ENCODE measurements around the gene CST4.
"Not testable (repeated sequence)": the region's sequence is repeated elsewhere in the genome, so short reads cannot be mapped to it uniquely, and the experiment has no call there.

Gene CST4, protein sequence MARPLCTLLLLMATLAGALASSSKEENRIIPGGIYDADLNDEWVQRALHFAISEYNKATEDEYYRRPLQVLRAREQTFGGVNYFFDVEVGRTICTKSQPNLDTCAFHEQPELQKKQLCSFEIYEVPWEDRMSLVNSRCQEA

DNA sequence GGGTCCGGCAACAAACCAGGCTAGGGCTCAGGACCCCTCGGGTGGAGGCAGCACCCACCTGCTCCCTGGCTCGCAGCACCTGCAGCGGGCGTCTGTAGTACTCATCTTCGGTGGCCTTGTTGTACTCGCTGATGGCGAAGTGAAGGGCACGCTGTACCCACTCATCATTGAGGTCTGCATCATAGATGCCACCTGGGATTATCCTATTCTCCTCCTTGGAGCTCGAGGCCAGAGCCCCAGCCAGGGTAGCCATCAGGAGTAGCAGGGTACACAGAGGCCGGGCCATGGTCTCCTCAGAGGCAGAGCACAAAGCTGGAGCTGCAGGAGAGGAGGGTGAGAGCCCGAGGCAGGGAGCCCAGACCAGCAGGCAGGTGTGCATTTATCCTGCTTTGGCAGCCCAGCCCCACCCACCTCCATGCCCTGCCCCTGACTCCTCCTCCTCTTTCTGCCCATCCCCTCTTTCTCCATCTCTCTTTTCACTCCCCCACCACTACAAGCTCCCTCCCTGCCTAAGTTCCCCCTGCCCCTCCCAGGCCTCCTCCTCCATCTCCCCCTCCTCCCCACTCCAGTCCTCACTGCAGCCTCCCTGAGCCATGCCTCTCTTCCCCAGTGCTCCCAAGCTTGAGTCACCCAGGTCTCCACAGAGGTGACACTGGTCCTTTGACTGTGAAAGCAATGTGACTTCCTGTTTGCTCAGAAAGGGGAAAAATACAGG lies at the start of gene CST4:
CST4 (minus strand) TSS at position 355 of the 715 bp plus-strand sequence; CDS start at position 286, 69 bp downstream.
- DNase-seq = not testable (repeated sequence)

- not testable (repeated sequence) for DNase-seq
Measured at GRCh38 chr20:23735391-23735790, 46.6 kb upstream of the CST4 start.

- DNase-seq = not testable (repeated sequence)
Measured at GRCh38 chr20:23734949-23735348, 46.1 kb upstream of the CST4 start.

DNA sequence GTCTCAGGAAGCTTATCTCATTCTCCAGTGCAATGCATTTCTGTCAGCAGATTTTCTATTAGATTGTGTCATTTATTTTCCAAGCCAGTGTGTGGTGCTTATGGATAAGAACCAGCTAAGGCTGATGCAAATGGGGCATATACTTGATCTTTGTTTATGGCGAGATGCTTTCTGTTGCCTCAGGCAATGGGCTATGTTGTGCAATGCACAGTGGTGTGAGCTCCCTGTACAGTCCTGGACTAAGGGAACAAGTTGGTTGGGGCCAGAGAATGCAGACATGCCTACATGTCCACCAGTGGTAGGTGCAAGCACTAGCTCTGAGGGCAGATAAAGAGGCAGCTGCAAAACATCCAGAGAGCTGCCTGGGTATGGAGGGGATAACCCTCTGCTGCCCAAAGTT lies 45.6 kb upstream of the CST4 start:
- DNase-seq = not testable (repeated sequence)

DNA sequence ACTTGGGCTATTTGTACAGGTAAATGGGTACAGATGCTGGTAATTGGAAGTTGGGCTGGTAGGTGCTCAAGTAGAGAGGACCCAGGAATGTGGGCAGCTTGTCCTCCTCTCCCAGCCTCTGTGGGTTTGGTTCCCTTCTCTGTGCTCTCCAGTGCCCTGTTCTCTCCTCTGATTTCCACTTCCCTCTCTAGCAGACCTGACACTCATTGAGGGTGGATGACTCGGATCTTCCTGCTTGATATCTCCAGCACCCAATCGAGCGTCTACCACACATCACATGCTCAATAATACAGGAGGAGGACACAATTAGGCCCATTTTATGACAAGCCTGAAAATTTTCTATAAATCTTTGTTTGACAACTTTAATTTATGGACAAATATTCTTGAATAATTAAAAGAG lies 38.2 kb upstream of the CST4 start:
- DNase-seq = no peak

- DNase-seq = no peak
Measured at GRCh38 chr20:23725102-23725501, 36.3 kb upstream of the CST4 start.

DNA sequence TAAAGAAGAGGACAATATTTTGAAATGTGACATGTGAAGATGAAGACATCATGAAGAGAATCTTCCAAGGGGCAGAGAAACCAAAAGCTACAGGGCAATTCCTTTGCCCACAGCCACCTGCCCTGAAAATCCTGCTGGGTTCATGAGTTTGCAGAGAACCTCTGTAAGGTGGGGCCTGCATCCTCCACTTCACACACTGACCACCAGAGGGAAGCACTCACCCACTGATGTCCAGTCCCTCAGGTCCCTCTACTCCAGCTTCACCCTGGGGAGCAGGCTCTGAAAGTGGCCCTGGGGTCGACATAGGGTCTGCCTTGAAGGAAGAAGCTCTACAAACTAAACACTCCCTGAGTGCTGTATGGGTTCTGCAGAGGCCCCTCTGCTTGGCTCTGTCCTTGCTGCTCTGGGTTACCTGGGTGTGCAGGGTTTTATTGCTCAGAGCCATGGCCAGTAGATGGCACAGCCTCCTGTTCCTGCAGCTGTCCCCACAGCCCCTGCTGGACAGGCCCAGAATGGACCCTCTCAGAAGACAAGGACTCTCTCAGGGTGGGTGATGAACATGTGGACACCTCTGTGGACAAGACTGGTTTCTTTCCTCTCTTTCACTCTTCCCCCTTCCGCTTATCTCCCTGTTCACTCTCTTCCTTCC lies 34.9 kb upstream of the CST4 start:
- peak in 1 of 2 experiments; percentile 7 for DNase-seq

DNA sequence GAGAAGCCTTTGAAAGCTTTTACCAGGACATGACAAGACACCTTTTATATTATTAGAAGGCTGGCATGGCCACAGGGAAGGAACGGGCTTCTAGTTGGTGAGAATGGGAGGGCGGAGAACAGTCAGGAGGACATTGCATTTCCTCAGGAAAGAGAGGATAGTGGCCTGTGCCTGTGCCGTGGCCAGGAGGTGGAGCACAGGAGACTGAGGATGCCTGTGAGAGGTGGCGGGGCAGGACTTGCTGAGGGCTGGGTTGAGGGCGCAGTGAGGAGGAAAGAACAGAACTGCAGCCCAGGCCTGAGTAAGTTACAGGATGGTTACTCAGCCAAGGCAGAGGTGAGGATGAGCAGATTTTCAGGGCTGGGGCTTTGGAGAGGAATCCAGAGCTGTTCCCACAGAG lies 34.0 kb upstream of the CST4 start:
- DNase-seq = not testable (repeated sequence)

DNA sequence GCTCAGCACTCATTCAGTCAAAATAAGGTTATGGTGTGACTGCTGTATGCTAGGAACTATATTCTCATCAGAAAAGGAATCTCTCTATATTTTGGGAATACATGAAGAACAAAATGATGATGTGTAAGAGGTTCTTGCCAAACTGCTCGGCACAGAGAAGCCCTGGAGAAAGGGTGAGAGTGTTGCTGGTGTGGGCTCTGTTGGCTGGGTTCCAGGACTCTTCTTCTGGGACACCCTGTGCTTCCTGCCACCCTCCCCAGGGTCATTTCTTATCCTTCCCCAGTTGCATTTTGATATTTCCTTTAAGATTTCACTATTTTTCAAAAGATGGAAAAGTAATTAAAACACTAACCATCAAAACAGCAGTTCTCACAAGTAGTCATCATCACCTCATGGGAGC lies 33.1 kb upstream of the CST4 start:
- DNase-seq = no peak

DNA sequence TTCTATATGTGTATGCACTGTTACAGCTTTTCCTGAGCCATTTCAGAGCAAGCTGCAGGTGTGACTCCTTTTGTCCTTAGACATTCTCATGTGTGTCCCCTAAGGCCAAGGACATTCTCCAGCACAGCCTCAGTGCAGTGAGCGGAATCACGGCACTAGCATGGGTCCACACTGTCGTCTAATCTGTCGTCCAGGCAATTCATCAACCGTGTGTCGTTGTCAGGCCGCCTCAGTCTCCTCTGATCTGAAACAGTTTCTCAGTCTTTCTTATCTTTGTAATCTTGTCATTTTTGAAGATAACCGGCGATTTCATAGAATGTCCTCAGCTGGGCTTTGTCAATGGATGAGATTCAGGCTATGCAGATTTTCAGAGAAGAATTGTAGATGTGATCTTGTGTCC lies 30.5 kb upstream of the CST4 start:
- not testable (repeated sequence) for DNase-seq

DNA sequence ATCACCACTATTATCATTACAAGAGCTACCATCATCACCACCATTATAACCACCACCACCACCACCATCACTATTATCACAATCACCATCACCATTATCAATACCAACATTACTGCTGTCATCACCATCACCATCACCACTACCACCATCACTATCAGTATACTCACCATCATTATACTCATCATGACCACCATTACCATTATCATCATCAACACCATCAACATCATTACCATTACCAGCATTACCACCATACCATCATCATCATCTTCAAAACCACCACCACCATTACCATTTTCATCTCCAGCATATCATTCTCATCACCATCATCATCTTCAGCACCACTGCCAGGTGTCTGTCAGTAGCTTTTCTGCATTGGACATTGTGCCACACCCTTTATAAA lies 22.9 kb upstream of the CST4 start:
- not testable (repeated sequence) for DNase-seq

DNA sequence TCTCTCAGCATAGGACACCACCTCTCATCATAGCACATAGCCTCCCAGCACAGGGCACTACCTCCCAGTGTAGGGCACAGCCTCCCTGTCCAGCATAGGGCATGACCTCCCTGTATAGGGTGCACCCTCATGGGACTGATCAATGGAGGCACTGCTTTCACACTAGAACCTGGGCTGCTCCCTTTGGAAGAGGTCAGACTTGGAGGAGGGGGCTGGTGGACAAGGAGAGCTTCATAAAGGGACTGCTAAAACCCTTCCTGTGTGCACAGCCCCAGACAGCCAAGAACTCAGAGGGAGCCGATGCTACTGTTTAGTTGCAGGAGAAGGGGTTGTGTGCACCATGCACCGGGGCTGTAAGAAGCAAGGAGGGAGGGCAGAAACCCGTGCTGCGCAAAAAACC lies 21.9 kb upstream of the CST4 start:
- no peak for DNase-seq

GRCh38 chr20:23705895-23706294 lies 17.1 kb upstream of the CST4 start:
- DNase-seq = no peak

DNA sequence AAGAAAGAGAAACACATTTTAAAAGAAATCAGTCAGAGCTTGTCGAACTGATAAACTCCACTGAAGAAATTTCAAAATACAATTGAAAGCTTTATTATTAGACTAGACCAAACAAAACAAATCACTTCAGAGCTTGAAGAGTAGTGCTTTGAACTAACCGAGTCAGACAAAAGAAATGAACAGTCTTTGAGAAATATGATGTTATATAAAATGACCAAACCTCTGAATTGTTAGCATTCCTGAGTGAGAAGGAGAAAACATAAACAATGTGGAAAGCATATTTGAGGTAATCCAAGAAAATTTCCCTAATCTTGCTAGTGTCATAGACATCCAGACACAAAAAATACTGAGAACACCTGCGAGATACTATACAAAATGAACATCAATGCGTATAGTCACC lies 13.2 kb upstream of the CST4 start:
- DNase-seq = no peak

DNA sequence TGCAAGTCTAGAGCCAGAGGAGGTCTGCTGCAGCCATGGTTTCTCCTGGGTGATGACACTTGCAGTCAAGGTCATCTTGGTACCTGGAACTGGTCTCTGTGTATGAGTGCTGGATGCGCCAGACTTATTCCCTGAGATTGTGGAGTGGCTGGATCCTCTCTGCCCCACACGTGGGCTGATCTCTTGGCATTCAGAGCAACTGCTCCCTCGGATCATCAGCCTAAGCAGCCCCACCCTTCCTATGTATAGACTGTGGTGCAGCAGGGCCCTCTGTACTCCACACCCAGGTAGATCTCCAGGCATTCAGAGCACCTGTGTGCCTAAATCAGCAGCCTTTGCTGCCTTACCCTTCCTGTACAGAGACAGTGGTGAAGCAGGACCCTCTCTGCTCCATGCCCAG lies 12.1 kb upstream of the CST4 start:
- DNase-seq = no peak

DNA sequence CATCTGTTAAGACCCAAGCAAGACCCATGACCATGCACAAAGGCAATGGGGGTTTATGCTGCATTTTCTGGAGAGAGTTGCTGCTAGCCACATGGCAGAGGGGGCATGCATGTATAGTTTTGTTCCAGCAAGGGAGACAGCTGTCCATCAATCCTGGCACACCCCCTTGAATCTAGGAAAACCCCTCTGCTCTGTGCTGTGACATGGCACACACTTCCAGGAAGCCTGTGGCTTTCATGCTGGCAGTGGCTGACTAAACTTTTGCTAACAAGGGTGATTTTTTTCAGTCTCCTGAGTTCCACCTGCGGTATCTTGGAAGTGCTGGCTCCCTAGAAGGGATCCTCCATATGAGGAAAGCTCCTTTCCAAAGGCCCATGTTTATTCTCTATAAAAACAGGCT lies 9.1 kb upstream of the CST4 start:
- DNase-seq = no peak

GRCh38 chr20:23695068-23695395 lies 6.2 kb upstream of the CST4 start:
- not testable (repeated sequence) for DNase-seq

GRCh38 chr20:23694178-23695067 lies 5.6 kb upstream of the CST4 start:
- DNase-seq = not testable (repeated sequence)

DNA sequence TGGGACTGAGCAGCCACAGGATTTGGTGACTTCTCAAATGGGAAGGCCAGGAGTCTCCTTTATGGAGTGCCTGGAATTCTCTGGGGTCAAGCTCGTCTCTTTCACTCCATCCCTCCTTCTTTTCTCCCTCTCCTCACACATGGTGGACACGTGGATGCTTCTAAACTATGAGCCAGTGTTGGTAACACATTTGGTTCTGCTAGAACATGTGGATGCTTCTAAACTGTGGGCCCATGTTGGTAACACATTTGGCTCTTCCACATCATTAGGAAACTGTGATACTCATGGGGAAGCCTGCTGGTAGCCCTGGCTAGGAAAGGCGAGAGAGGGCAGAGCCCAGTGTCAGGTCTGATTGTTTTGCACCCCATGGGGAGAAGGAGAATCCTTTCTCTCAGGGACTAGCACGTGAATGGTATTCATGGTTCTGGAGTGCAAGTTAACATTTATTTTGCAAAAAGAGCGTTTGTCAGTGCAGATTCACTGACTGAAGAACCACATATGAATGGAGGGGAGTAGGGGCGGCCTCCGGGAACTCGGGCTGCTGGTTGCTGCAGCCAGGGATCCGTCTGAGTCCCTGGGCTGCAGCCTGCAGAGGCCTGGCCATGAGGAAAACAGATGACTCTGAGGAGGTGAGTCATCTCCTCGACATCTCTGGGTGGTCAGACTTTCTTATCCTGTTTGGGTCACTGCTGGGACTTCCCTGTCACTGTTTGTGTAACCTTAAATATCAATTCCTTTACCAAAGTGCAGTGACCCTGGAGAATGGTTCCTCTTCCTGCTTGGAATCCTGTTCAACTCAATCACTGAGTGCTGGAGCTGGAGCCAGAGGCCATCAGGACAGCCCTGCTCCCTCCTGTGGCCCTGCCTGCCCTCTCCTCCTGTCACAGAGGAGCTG lies 4.1 kb upstream of the CST4 start:
- DNase-seq = not testable (repeated sequence)

GRCh38 chr20:23691675-23692074 lies 2.8 kb upstream of the CST4 start:
- no peak for DNase-seq

GRCh38 chr20:23690581-23690980 lies 1.7 kb upstream of the CST4 start:
- no peak for DNase-seq

DNA sequence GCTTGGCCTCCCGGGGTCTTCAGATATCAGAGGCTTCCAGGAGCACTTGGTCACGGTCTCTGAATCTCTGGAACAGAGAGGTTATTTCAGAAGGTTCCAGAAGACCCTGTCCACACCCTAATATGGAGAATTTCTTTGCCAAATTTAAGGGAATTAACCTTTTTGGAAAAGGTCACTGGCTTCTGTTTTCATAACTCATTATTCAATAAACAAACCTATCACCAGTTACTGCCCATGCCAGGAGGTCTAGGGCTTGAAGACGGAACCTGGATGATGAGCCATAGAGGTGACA lies 507 bp upstream of the CST4 start:
- DNase-seq = no peak

DNA sequence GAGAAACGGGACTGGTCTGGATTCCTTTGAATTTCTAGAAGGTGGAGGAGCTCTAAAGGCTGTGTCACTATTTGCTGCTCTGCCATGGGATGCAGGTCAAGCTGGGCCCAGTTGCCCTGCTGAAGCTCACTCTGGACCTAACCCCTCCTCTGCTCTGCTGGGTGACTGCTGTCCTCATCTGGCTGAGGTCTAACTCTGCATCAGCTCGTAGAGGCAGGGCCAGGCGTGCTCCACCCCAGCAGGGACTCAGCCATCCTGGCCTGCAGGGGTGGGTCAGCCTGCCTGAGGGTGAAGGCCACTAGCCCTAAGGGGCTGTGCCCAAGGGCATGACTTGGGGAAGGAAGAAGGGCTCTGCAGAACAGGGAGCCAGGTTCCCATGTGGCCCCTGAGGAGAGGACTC lies 852 bp downstream of the CST4 start:
- no peak for DNase-seq

Data from NCI-H1930 (cell line).